Activated T-helper 9 cell treated with anti-CD3 and anti-CD28 coated beads, Interleukin-2, amount 50 U/mL, for 16 hours (primary cell): ENCODE data around the gene NDUFA3.
"Not testable (repeated sequence)": the region's sequence is repeated elsewhere in the genome, so short reads cannot be mapped to it uniquely, and the experiment has no call there.

ENCODE experiments used
- DNase-seq: peaks from one replicate; pipeline ENCODE4 v3.0.0-alpha.2; 2020; ENCODE audit warnings: low read depth

The NDUFA3 gene

DNA sequence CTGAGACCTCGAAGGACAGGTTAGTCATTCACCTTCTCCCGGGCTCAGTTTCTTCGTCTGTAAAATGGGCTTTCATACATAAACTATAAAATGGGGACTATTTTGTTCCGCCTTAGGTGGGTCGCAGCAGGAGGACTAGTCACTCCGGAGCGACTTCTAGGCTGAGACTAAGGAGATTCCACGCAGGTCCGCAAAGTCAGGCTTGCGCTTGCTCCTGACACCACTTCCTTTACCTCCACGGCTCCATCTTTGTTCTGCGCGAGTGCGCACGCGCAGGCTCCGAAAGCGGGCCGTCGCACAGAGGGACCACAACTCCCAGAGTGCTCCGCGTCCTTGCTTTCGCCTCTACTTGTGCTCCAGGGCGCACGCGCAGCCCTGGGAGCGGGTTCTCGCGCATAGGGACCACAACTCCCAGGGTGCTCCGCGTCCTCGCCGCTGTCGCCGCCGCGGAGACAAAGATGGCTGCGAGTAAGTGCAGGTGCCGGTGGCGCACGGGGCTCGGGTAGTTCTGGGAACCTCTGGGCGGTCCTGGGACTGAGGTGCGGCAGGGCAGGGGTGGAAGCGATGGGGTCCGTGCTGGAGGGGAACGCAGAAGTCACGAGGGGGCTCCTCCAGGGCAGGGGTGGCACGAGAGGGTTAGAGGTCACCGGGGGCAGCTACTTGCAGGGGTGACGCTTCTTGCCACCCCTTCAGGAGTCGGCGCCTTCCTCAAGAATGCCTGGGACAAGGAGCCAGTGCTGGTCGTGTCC, at the start of gene NDUFA3:
Gene NDUFA3 (plus strand): TSS at position 435 of the 749 bp plus-strand sequence. CDS start 24 bp downstream, at position 459.
- peak; percentile 97 for DNase-seq

DNA sequence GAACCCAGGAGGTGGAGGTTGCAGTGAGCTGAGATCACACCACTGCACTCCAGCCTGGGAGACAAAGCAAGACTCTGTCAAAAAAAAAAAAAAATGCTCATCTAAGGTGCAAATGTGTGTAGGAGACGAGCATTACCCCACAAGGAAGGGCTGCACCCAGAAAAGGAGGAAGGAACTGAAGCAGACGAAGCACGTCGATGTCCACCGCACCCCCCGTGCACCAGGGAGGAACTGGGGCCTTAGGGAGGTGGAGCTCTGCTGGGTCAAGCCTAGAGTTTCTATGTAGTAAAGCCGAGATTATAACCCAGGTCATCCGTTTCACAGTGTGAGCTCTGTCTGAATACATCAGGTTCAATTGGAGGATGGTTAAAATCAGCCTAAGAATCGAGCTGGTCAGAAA, 40.0 kb upstream of the NDUFA3 start:
- DNase-seq = no peak

- no peak for DNase-seq
Measured at GRCh38 chr19:54063350-54064116, 39.1 kb upstream of the NDUFA3 start, which contains the start of gene VSTM1. Gene VSTM1 (minus strand): TSS chr19:54063897. CDS start chr19:54063777, 120 bp downstream.

GRCh38 chr19:54069470-54069869, 33.2 kb upstream of the NDUFA3 start:
- no peak for DNase-seq

- DNase-seq = no peak
Measured at GRCh38 chr19:54073829-54074228, 28.8 kb upstream of the NDUFA3 start.

DNA sequence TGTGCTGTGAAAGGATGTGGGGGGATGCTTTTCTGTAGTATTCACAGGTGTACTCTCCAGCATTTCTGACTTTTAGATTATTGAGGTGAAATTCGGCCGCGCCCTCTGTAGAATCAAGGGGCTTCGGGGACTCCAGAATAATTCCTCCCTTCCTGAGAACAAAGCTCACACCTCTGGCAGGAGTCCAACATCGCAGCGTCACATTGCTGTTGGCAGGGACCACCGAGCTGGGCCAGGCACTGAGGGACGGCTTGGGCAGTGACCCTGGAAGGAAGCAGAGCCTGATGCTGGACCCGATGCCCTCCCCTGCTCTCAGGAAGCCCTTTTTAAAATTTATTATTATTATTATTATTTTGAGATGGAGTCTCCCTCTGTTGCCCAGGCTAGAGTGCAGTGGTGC, 27.8 kb upstream of the NDUFA3 start:
- DNase-seq = no peak

GRCh38 chr19:54077334-54077733, 25.3 kb upstream of the NDUFA3 start:
- no peak for DNase-seq

GRCh38 chr19:54081032-54081431, 21.6 kb upstream of the NDUFA3 start, which contains the start of gene TARM1:
Gene TARM1 (minus strand): TSS chr19:54081365. CDS start chr19:54081340, 25 bp downstream.
- no peak for DNase-seq

- DNase-seq = no peak
Measured at GRCh38 chr19:54084410-54084809, 18.2 kb upstream of the NDUFA3 start.

DNA sequence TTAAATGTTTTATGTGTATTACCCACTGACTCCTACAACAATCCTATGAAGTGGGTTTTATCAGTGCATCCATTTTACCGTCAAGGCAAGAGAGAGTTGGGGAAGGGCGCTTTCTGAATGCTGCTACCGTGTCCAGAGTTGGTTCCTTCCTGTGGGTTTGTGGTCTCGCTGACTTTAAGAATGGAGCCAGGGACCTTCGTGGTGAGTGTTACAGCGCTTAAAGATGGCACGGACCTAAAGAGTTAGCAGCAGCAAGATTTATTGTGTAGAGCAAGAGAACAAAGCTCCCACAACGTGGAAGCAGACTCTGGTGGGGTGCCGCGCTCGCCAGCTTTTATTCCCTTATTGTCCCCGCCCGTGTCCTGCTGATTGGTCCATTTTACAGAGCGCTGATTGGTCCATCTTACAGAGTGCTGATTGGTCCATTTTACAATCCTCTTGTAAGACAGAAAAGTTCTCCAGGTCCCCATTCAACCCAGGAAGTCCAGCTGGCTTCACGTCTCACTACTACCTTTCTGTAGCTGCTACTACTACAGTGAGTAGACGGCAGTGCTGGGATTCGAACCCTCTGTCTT, 8.1 kb upstream of the NDUFA3 start:
- no peak for DNase-seq

GRCh38 chr19:54095136-54095858, 7.4 kb upstream of the NDUFA3 start:
- DNase-seq = no peak

- DNase-seq = peak; percentile 37
Measured at GRCh38 chr19:54095859-54096616, 6.6 kb upstream of the NDUFA3 start.

GRCh38 chr19:54096617-54097106, 6.0 kb upstream of the NDUFA3 start:
- DNase-seq = no peak

GRCh38 chr19:54099190-54099902, 3.3 kb upstream of the NDUFA3 start:
- no peak for DNase-seq

DNA sequence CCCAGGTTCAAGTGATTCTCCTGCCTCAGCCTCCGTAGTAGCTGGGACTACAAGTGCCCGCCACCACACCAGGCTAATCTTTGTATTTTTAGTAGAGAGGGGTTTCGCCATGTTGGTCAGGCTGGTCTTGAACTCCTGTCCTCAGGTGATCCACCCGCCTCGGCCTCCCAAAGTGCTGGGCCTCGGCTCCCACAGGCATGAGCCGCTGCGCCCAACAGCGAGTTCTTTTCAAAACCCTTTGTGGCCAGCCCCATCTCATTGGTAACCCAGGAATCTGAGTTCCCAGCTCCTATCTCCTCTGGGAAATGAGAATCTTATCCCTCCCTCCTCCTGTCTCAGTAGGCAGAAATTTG, 2.8 kb upstream of the NDUFA3 start:
- not testable (repeated sequence) for DNase-seq

- no peak for DNase-seq
Measured at GRCh38 chr19:54100561-54100960, 2.1 kb upstream of the NDUFA3 start, which contains the start of gene OSCAR. Gene OSCAR (minus strand): TSS chr19:54100803. CDS start chr19:54100792, 11 bp downstream.

- DNase-seq = no peak
Measured at GRCh38 chr19:54104998-54105715, 2.5 kb downstream of the NDUFA3 start.

DNA sequence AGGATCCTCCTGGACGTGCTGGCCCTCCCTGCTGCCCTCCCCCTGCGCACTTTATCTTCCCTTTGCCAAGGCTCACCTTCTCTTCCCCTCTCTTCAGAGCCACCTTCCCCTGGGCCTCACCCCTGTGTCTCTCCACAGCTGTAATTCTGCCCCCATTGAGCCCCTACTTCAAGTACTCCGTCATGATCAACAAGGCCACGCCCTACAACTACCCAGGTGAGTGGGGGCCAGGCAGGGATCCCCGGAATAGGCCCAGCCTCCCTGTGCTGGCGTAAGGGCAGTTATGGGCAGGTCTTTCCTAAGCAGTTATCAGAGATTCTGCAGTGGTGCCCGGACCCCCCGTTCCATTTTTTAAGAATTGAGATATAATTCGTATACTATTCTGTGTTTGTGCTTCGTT, 3.1 kb downstream of the NDUFA3 start:
- no peak for DNase-seq

DNA sequence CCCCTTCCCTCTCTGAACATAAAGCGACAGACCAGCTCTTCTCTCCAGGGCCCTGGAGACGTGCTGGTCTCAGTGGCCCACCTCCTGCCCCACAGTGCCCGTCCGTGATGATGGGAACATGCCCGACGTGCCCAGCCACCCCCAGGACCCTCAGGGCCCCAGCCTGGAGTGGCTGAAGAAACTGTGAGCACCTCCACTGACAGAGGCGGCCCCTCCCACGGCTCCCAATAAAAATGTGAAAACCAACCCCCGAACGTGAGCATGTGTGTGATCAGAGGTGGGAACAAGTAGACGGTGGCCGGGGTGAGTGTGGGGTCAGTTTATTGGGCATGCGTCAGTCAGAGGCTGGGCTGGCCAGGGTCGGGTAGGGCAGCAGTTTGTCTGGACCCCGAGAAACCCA, 4.1 kb downstream of the NDUFA3 start:
- DNase-seq = no peak
